Endodermal cell (in vitro differentiated cells): ENCODE measurements around the gene TESK2. TPM values are rescaled to one million over a fixed set of nuclear protein-coding genes. Genes with fewer than 3 reads are reported as not detected.

ENCODE experiments used
- DNase-seq: peaks from one replicate; pipeline ENCODE4 v3.0.0-alpha.2; 2017
- H3K27ac ChIP-seq: 2 replicates; pipeline ENCODE4 v1.5.1; 2013; ENCODE audit warnings: mild to moderate bottlenecking, low read depth, low read length, moderate library complexity
- H3K27me3 ChIP-seq: 2 replicates; pipeline ENCODE4 v1.6.1; 2013; ENCODE audit warnings: mild to moderate bottlenecking, low read length, moderate library complexity; ENCODE audit not compliant: insufficient read depth, control insufficient read depth, poor library complexity, severe bottlenecking
- H3K36me3 ChIP-seq: 2 replicates; pipeline ENCODE4 v1.7.0; 2013; ENCODE audit warnings: mild to moderate bottlenecking, low read length, moderate library complexity; ENCODE audit not compliant: control insufficient read depth, insufficient read depth
- H3K4me1 ChIP-seq: one replicate; pipeline ENCODE4 v1.7.0; 2013; ENCODE audit warnings: low read length; ENCODE audit not compliant: control insufficient read depth, insufficient read depth
- H3K4me3 ChIP-seq: 2 replicates; pipeline ENCODE4 v1.5.1; 2013; ENCODE audit warnings: mild to moderate bottlenecking, low read length, moderate library complexity
- H3K9ac ChIP-seq: 2 replicates; pipeline ENCODE4 v1.6.1; 2013; ENCODE audit warnings: mild to moderate bottlenecking, low read length, moderate library complexity; ENCODE audit not compliant: poor library complexity, severe bottlenecking; ENCODE audit errors: extremely low read depth
- H3K9me3 ChIP-seq: 2 replicates; pipeline ENCODE4 v1.6.1; 2013; ENCODE audit warnings: mild to moderate bottlenecking, low read length, moderate library complexity; ENCODE audit not compliant: control insufficient read depth
- H3K27ac Mint-ChIP-seq: 2 replicates; pipeline ENCODE4 v1.8.0; 2020; ENCODE audit warnings: mixed read lengths
- H3K27me3 Mint-ChIP-seq: 2 replicates; pipeline ENCODE4 v1.8.0; 2021; ENCODE audit warnings: mild to moderate bottlenecking, mixed read lengths; ENCODE audit not compliant: insufficient read depth
- H3K36me3 Mint-ChIP-seq: 2 replicates; pipeline ENCODE4 v1.8.0; 2020; ENCODE audit warnings: low read depth, mixed read lengths
- H3K4me1 Mint-ChIP-seq: 2 replicates; pipeline ENCODE4 v1.8.0; 2020; ENCODE audit warnings: mixed read lengths
- H3K4me3 Mint-ChIP-seq: 2 replicates; pipeline ENCODE4 v1.8.0; 2020; ENCODE audit warnings: mild to moderate bottlenecking, moderate library complexity, mixed read lengths
- H3K9me3 Mint-ChIP-seq: 2 replicates; pipeline ENCODE4 v1.8.0; 2020; ENCODE audit warnings: mild to moderate bottlenecking, mixed read lengths
- CTCF ChIP-seq: fragments of 200-600 bp; sonication (generic); conservative IDR thresholded peaks from 2 replicates; pipeline ENCODE4 v1.5.0; 2021; ENCODE audit warnings: antibody characterized with exemption, mild to moderate bottlenecking
- WGBS, 2 experiments: methylation state at CpG; one replicate each; pipeline versions ENCODE4 v1.1.5 to v1.1.7; 2013; ENCODE audit warnings: missing lambda C conversion rate in 2 of 2, mixed read lengths in 1 of 2; ENCODE audit not compliant: insufficient coverage in 1 of 2, insufficient read length in 1 of 2; 5-methylcytosine and 5-hydroxymethylcytosine counted together
- total RNA-seq, 2 donors: library from RNA; stranded (reverse); fragmentation: NEBNext Ultra II Directional in 1 of 2; extraction: Animal tissue kit (Norgen Biotek cat#: 25700) in 1 of 2; gene quantifications; 2 replicates in 1 of 2; 3 replicates in 1 of 2; pipeline ENCODE4 v1.2.1, GENCODE V29; 2021

Gene TESK2
- total RNA-seq, 2 donors from 2014 or later: 9.7 to 10.3 TPM

- Histone ChIP-seq H3K9ac (no peak overlapping the region), H3K36me3 (peaks cover 53% of the 10 kb centered on the region), H3K27ac (peak overlapping the region; percentile 18), H3K9me3 (no peaks in the 10 kb centered on the region), H3K4me1 (peaks cover 3% of the 10 kb centered on the region), H3K27me3 (no peaks in the 10 kb centered on the region), H3K4me3 (no peak overlapping the region)
- Mint-ChIP-seq H3K4me3 (no peak overlapping the region), H3K36me3 (peaks cover 42% of the 10 kb centered on the region), H3K27me3 (no peaks in the 10 kb centered on the region), H3K4me1 (peaks cover 7% of the 10 kb centered on the region), H3K27ac (peak overlapping the region; percentile 48), H3K9me3 (no peaks in the 10 kb centered on the region)
- WGBS, 2 experiments: 94 to 97% methylated on average over 7 to 15 of the region's 15 CpGs
- DNase-seq: peak; percentile 65
- peak; percentile 57 for TF ChIP-seq CTCF
Observed at GRCh38 chr1:45508295-45509151, 17.6 kb upstream of the TESK2 start.

GRCh38 chr1:45507893-45508292 is 16.9 kb upstream of the TESK2 start:
- peak overlapping the region; percentile 18 for H3K27ac ChIP-seq
- peaks cover 2% of the 10 kb centered on the region for H3K4me1 Mint-ChIP-seq

GRCh38 chr1:45507195-45507594 is 16.2 kb upstream of the TESK2 start:
- peaks cover 34% of the 10 kb centered on the region for H3K36me3 Mint-ChIP-seq
- no peaks in the 10 kb centered on the region for H3K9me3 Mint-ChIP-seq
- 80 to 93% methylated on average over 3 to 6 of the region's 6 CpGs for WGBS, 2 experiments
- Histone ChIP-seq H3K9ac (no peak overlapping the region), H3K9me3 (no peaks in the 10 kb centered on the region), H3K4me1 (no peaks in the 10 kb centered on the region), H3K27ac (no peak overlapping the region), H3K27me3 (no peaks in the 10 kb centered on the region), H3K36me3 (peaks cover 41% of the 10 kb centered on the region), H3K4me3 (no peak overlapping the region)
- DNase-seq: no peak
- no peak for TF ChIP-seq CTCF
- H3K27me3 Mint-ChIP-seq: no peaks in the 10 kb centered on the region
- H3K27ac Mint-ChIP-seq: peak overlapping the region; percentile 3
- H3K4me3 Mint-ChIP-seq: no peak overlapping the region
- H3K4me1 Mint-ChIP-seq: no peaks in the 10 kb centered on the region

More at GRCh38 chr1:45507893-45508292, 16.9 kb upstream of the TESK2 start:
- Histone ChIP-seq H3K9me3 (no peaks in the 10 kb centered on the region), H3K9ac (no peak overlapping the region), H3K4me1 (no peaks in the 10 kb centered on the region), H3K36me3 (peaks cover 48% of the 10 kb centered on the region), H3K27me3 (no peaks in the 10 kb centered on the region), H3K4me3 (no peak overlapping the region)
- TF ChIP-seq CTCF: no peak
- peak overlapping the region; percentile 3 for H3K27ac Mint-ChIP-seq
- H3K9me3 Mint-ChIP-seq: no peaks in the 10 kb centered on the region
- 96 to 100% methylated on average over 4 of the region's 4 CpGs for WGBS, 2 experiments
- no peak for DNase-seq
- H3K27me3 Mint-ChIP-seq: no peaks in the 10 kb centered on the region
- H3K4me3 Mint-ChIP-seq: no peak overlapping the region
- peaks cover 38% of the 10 kb centered on the region for H3K36me3 Mint-ChIP-seq
